Measurements from ENCODE around the gene VPS33A.
A peak's percentile ranks its signal among the peaks of the same experiment; 100 is the strongest.

The VPS33A gene

DNA sequence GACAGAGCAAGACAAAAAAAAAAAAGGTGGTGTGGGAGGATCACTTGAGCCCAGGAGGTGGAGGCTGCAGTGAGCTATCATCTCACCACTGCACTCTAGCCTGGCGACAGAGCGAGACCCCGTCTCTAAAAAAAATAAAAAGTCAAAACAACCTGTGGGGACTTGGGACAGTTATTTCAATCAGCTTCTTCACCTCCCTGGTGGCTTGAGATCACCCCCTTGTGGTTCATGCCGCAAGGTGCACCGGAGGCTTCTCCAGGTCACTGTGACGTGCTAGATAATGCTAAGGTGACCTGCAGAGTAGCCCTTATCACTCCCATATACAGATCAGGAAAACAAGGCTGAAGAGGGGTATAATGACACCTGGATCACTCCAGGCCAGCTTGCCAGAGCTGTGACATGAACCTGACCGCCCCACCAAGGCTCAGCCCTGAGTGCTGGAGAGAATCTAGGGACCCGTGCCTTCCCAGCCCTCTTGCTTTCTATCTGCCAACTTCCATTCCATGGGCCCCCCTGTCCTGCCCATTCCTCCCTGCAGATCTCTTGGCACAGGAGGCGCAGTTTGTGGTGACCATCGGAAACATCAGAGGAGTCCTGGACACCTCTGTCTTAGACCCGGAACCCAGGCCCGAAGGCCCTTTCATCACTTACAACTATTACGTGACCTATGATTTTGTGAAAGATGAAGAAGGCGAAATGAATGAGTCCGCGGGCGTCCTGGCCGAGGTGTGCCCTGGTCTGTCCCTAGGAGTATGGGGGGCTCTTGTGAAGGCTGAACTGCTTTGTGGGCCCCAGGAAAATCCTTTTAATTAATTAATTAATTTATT is 75.2 kb downstream of the VPS33A start:
- no peak overlapping the region for H3K4me3 ChIP-seq (ENCODE audit: low read length)
- TF ChIP-seq, protein P1, sequence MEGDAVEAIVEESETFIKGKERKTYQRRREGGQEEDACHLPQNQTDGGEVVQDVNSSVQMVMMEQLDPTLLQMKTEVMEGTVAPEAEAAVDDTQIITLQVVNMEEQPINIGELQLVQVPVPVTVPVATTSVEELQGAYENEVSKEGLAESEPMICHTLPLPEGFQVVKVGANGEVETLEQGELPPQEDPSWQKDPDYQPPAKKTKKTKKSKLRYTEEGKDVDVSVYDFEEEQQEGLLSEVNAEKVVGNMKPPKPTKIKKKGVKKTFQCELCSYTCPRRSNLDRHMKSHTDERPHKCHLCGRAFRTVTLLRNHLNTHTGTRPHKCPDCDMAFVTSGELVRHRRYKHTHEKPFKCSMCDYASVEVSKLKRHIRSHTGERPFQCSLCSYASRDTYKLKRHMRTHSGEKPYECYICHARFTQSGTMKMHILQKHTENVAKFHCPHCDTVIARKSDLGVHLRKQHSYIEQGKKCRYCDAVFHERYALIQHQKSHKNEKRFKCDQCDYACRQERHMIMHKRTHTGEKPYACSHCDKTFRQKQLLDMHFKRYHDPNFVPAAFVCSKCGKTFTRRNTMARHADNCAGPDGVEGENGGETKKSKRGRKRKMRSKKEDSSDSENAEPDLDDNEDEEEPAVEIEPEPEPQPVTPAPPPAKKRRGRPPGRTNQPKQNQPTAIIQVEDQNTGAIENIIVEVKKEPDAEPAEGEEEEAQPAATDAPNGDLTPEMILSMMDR (conservative IDR thresholded peaks at IDR 0.05; ENCODE audit: low read depth, low read length), result peak; percentile 93
- no peak for DNase-seq (ENCODE audit: low read depth)

DNA sequence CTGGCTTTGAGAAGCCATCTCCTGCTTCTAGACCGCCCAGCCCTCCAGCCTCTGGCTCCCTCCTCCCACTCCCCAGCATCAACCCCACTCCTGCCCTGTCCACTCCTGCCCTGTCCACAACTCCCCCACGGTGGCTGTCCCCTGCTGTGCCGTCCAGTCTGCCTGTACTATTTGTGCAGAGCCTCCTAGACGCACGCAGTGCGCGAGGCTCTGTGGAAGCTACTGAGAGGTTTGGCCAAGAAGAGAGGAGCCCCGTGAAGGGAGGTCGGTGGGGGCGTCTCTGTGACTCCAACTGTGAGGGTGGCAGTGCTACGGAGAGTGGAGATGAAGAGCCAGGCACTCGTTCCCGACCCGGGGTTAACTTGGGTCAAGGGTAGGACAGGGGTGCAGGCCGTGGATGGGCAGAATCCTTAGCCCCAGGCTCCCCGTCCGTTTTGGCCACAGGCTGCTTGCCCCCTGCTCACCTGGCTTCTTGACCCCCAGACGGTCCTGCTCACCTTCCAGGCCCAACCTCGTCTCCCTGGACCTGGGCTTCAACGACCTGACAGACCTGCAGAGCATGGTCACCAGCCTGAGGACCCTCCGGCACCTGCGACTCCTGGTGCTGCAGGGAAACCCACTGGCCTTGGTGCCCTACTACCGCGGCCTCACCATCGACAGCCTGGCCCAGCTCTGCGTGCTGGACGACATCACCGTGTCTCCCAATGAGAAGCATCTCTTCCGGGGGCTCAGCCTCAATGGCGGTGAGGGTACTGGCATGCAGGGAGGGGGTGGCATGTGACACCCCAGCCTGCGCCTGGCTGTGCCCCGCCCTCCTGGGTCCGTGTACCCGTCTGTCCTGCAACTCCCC is 76.4 kb downstream of the VPS33A start:
- TF ChIP-seq, protein P1 (conservative IDR thresholded peaks at IDR 0.05; ENCODE audit: low read depth, low read length), result no peak
- DNase-seq (ENCODE audit: low read depth), result no peak
- no peak overlapping the region for H3K4me3 ChIP-seq (ENCODE audit: low read length)

- TF ChIP-seq, protein P1 (conservative IDR thresholded peaks at IDR 0.05; ENCODE audit: low read depth, low read length), result no peak
- no peak for DNase-seq (ENCODE audit: low read depth)
Observed at GRCh38 chr12:122187466-122187865, 78.8 kb downstream of the VPS33A start.

GRCh38 chr12:122185494-122186082 is 80.7 kb downstream of the VPS33A start:
- H3K4me3 ChIP-seq (ENCODE audit: low read length), result no peak overlapping the region
- TF ChIP-seq, protein P1 (conservative IDR thresholded peaks at IDR 0.05; ENCODE audit: low read depth, low read length), result no peak
- DNase-seq (ENCODE audit: low read depth), result no peak

More at GRCh38 chr12:122187466-122187865, 78.8 kb downstream of the VPS33A start:
- no peak overlapping the region for H3K4me3 ChIP-seq (ENCODE audit: low read length)

GRCh38 chr12:122185079-122185478 is 81.2 kb downstream of the VPS33A start:
- no peak overlapping the region for H3K4me3 ChIP-seq (ENCODE audit: low read length)
- TF ChIP-seq, protein P1 (conservative IDR thresholded peaks at IDR 0.05; ENCODE audit: low read depth, low read length), result no peak

GRCh38 chr12:122184517-122184916 is 81.8 kb downstream of the VPS33A start:
- no peak overlapping the region for H3K4me3 ChIP-seq (ENCODE audit: low read length)
- TF ChIP-seq, protein P1 (conservative IDR thresholded peaks at IDR 0.05; ENCODE audit: low read depth, low read length), result no peak
- no peak for DNase-seq (ENCODE audit: low read depth)

More at GRCh38 chr12:122185079-122185478, 81.2 kb downstream of the VPS33A start:
- no peak for DNase-seq (ENCODE audit: low read depth)

Measured in retinal pigment epithelial cell (primary cell).